22Rv1 (cell line): Measurements from ENCODE around the gene IL1RAPL2.
"Not testable (repeated sequence)": the region's sequence is repeated elsewhere in the genome, so short reads cannot be mapped to it uniquely, and the experiment has no call there.

Experiments
- ZFX ChIP-seq: fragments of 450-650 bp; IDR thresholded peaks from 2 replicates; pipeline ENCODE4 v1.6.1; 2017; ENCODE audit warnings: antibody characterized with exemption, borderline replicate concordance
- TF ChIP-seq, protein P1 (sequence below): fragments of 450-650 bp; IDR thresholded peaks from 2 replicates; pipeline ENCODE4 v1.5.1; 2017; ENCODE audit warnings: mild to moderate bottlenecking

DNA sequence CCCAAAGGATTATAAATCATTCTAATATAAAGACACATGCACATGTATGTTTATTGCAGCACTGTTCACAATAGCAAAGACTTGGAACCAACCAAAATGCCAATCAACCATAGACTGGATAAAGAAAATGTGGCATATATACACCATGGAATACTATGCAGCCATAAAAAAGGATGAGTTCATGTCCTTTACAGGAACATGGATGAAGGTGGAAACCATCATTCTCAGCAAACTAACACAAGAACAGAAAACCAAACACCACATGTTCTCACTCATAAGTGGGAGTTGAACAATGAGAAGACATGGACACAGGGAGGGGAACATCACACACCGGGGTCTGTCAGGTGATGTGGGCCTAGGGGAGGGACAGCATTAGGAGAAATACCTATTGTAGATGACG lies 23.6 kb upstream of the IL1RAPL2 start:
- TF ChIP-seq, protein P1, sequence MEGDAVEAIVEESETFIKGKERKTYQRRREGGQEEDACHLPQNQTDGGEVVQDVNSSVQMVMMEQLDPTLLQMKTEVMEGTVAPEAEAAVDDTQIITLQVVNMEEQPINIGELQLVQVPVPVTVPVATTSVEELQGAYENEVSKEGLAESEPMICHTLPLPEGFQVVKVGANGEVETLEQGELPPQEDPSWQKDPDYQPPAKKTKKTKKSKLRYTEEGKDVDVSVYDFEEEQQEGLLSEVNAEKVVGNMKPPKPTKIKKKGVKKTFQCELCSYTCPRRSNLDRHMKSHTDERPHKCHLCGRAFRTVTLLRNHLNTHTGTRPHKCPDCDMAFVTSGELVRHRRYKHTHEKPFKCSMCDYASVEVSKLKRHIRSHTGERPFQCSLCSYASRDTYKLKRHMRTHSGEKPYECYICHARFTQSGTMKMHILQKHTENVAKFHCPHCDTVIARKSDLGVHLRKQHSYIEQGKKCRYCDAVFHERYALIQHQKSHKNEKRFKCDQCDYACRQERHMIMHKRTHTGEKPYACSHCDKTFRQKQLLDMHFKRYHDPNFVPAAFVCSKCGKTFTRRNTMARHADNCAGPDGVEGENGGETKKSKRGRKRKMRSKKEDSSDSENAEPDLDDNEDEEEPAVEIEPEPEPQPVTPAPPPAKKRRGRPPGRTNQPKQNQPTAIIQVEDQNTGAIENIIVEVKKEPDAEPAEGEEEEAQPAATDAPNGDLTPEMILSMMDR: not testable (repeated sequence)
- TF ChIP-seq ZFX: not testable (repeated sequence)
